ENCODE measurements around the gene SRRM1. TPM values are rescaled to one million over a fixed set of nuclear protein-coding genes. Genes with fewer than 3 reads are reported as not detected.

Gene SRRM1
- total RNA-seq, 4 donors from 2014 or later: 106 to 164 (median 152) TPM

GRCh38 chr1:24619376-24619775 is 23.7 kb upstream of the SRRM1 start:
- TF ChIP-seq EP300 (IDR thresholded peaks at IDR 0.05): peak in 1 of 2 donors; percentile 47
- TF ChIP-seq, protein P1, sequence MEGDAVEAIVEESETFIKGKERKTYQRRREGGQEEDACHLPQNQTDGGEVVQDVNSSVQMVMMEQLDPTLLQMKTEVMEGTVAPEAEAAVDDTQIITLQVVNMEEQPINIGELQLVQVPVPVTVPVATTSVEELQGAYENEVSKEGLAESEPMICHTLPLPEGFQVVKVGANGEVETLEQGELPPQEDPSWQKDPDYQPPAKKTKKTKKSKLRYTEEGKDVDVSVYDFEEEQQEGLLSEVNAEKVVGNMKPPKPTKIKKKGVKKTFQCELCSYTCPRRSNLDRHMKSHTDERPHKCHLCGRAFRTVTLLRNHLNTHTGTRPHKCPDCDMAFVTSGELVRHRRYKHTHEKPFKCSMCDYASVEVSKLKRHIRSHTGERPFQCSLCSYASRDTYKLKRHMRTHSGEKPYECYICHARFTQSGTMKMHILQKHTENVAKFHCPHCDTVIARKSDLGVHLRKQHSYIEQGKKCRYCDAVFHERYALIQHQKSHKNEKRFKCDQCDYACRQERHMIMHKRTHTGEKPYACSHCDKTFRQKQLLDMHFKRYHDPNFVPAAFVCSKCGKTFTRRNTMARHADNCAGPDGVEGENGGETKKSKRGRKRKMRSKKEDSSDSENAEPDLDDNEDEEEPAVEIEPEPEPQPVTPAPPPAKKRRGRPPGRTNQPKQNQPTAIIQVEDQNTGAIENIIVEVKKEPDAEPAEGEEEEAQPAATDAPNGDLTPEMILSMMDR (IDR thresholded peaks at IDR 0.05): no peak
- no peak for DNase-seq (ENCODE audit: low spot score in 2 of 2)
- H3K36me3 ChIP-seq: no peaks in the 10 kb centered on the region
- H3K27ac ChIP-seq: peak overlapping the region in 3 of 4 donors; percentile 50 to 78 (median 57)
- H3K27me3 ChIP-seq: no peaks in the 10 kb centered on the region
- WGBS, 2 donors: 32 to 37% methylated on average over 5 of the region's 5 CpGs
- no peaks in the 10 kb centered on the region for H3K9me3 ChIP-seq
- peaks cover 0 to 48% (median 0%) of the 10 kb centered on the region in 4 donors for H3K4me1 ChIP-seq
- no peak overlapping the region for H3K4me3 ChIP-seq

DNA sequence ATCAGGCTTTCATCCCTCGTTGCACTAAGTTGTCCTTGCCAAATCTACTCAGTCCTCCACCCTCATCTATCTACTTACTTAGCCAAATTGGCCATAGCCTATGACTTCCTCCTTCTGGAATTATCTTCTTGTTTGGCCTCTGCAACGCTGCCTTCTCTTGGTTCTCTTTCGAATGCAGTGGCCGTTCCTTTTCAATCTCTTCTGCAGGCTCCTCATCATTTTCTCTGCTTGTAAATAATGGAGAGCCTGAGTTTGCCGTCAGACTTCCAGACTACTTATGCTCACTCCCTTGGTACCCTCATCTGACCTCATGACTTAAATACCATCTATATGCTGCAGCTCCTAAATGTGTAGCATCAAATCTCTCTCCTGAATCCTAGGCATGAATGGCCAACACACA is 22.4 kb upstream of the SRRM1 start:
- Histone ChIP-seq H3K4me3 (no peak overlapping the region), H3K9me3 (no peaks in the 10 kb centered on the region), H3K36me3 (no peaks in the 10 kb centered on the region), H3K27me3 (no peaks in the 10 kb centered on the region), H3K27ac (peak overlapping the region in 2 of 4 donors; percentile 57 to 78), H3K4me1 (peaks cover 0 to 48% (median 0%) of the 10 kb centered on the region in 4 donors)
- TF ChIP-seq, protein P1 (IDR thresholded peaks at IDR 0.05): no peak
- TF ChIP-seq POLR2A (IDR thresholded peaks at IDR 0.05) (no peak), EP300 (IDR thresholded peaks at IDR 0.05) (no peak)
- WGBS, 2 donors: 60 to 68% methylated on average over 5 of the region's 5 CpGs
- no peak for DNase-seq (ENCODE audit: low spot score in 2 of 2)

DNA sequence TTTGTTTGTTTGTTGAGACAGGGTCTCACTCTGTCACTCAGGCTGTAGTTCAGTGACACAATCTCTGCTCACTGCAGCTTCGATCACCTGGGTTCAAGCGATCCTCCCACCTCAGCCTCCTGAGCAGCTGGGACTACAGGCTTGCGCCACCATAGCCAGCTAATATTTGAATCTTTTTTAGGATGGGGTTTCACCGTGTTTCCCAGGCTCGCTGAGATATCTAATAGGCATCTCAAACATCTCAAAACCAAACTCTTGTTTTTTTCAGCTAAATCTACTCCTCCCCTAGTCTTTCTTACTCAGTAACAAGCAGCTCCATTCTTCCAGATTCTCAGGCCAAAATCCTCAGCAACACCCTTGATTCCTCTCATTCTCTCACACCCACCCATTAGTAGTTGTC is 22.0 kb upstream of the SRRM1 start:
- Histone ChIP-seq H3K4me1 (peaks cover 0 to 48% (median 0%) of the 10 kb centered on the region in 4 donors), H3K4me3 (no peak overlapping the region), H3K27me3 (no peaks in the 10 kb centered on the region), H3K36me3 (no peaks in the 10 kb centered on the region), H3K27ac (peak overlapping the region in 2 of 4 donors; percentile 57 to 78), H3K9me3 (no peaks in the 10 kb centered on the region)
- TF ChIP-seq EP300 (IDR thresholded peaks at IDR 0.05): no peak
- TF ChIP-seq, protein P1 (IDR thresholded peaks at IDR 0.05): no peak
- no peak for TF ChIP-seq POLR2A (IDR thresholded peaks at IDR 0.05)
- 57 to 64% methylated on average over 5 of the region's 5 CpGs for WGBS, 2 donors
- DNase-seq (ENCODE audit: low spot score in 2 of 2): no peak

DNA sequence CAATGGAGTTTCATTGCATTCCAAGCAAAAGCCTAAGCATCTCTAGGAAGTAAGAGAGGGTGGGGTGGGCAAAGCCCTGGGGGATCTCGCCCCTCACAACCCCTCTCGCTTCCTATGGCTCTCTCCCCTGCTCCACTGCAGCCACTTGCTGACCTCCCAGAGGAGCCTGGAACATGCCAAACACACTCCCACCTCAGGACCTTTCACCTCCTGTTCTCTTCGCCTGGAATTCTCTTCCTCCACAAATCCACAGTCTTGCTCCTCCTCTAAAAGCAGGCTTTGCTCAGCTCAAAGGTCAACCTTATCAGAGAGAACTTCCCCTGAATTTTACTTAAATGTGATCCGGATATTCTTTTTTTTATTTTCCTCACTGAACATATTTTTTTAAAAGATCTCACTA is 20.9 kb upstream of the SRRM1 start:
- Histone ChIP-seq H3K4me3 (no peak overlapping the region), H3K9me3 (no peaks in the 10 kb centered on the region), H3K27ac (peak overlapping the region in 3 of 4 donors; percentile 7 to 78 (median 49)), H3K36me3 (no peaks in the 10 kb centered on the region), H3K4me1 (peaks cover 0 to 48% (median 0%) of the 10 kb centered on the region in 4 donors), H3K27me3 (no peaks in the 10 kb centered on the region)
- WGBS, 2 donors: 18 to 25% methylated on average over 4 of the region's 4 CpGs
- TF ChIP-seq, protein P1 (IDR thresholded peaks at IDR 0.05): no peak
- TF ChIP-seq POLR2A (IDR thresholded peaks at IDR 0.05): no peak
- TF ChIP-seq EP300 (IDR thresholded peaks at IDR 0.05): no peak
- DNase-seq (ENCODE audit: low spot score in 2 of 2): no peak

DNA sequence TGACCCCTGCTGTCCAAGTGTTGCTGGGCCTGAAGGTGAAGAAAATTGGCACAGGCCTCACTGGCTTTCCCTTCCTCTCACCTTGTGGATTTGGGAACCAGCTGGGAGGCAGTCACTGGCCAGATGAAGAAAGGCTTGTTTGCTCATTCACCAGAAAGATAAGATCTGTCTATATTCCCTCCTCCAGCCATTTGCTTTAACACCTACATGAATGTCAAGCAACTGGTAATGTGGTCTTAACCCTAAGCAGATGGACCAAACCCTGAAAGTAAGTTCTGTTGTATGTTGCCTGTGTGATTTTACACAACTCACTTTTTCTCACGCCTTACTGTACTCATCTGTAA is 10.3 kb upstream of the SRRM1 start:
- 90 to 92% methylated on average over 1 of the region's 1 CpG for WGBS, 2 donors
- H3K27ac ChIP-seq: no peak overlapping the region
- no peak for TF ChIP-seq POLR2A (IDR thresholded peaks at IDR 0.05)
- TF ChIP-seq, protein P1 (IDR thresholded peaks at IDR 0.05): no peak
- TF ChIP-seq EP300 (IDR thresholded peaks at IDR 0.05): no peak
- no peaks in the 10 kb centered on the region for H3K27me3 ChIP-seq
- no peaks in the 10 kb centered on the region for H3K36me3 ChIP-seq
- peaks cover 0 to 8% (median 0%) of the 10 kb centered on the region in 4 donors for H3K4me1 ChIP-seq
- DNase-seq (ENCODE audit: low spot score in 2 of 2): no peak
- no peak overlapping the region for H3K4me3 ChIP-seq
- H3K9me3 ChIP-seq: no peaks in the 10 kb centered on the region
